Measurements from ENCODE around the gene TEDC1. TPM values are rescaled to one million over a fixed set of nuclear protein-coding genes. Genes with fewer than 3 reads are reported as not detected.

TEDC1 gene
- total RNA-seq, 1 experiment from 2014 or later, result 30.3 TPM

DNA sequence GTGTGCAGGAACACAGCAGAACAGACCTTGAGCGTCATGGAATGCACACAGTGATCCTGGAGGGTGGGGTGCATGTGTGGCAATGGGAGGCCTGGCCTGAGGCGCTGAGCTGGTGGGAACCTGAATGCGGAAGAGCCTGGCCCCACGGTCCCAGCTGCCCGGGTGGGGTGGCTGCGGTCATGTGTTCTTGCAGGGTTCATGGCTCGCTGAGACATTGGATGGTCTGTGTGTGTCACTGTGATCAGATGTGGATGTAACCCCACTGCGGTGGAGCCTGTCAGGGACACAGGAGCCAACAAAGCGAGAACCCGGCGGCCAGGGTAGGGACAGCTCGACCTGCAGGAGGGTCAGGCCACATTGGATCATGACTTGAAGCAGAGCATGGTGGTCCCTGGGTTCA lies 48.2 kb upstream of the TEDC1 start:
- Mint-ChIP-seq H3K9me3 (ENCODE audit: unreplicated experiment) (no peaks in the 10 kb centered on the region), H3K27ac (ENCODE audit: unreplicated experiment) (no peak overlapping the region), H3K36me3 (ENCODE audit: insufficient read depth, unreplicated experiment) (peaks cover 23% of the 10 kb centered on the region), H3K27me3 (ENCODE audit: insufficient read depth, unreplicated experiment) (no peaks in the 10 kb centered on the region), H3K4me3 (ENCODE audit: unreplicated experiment) (no peak overlapping the region), H3K4me1 (ENCODE audit: low read depth, unreplicated experiment) (no peaks in the 10 kb centered on the region)
- DNase-seq, result no peak
- no TSS peak for BruUV-seq (replicated peaks)
- intact Hi-C loops (cut with micrococcal nuclease; ENCODE audit: unreplicated experiment), result no loop called here
- ChIA-PET POLR2A (interaction anchor here (0.5 kb wide), 1 partner anchor 29 kb away, joined by 5 read pairs; no protein-coding TSS in a partner anchor), CTCF (no interaction called here)
- H3K9me3 ChIP-seq, result no peaks in the 10 kb centered on the region
- TF ChIP-seq, protein P1, sequence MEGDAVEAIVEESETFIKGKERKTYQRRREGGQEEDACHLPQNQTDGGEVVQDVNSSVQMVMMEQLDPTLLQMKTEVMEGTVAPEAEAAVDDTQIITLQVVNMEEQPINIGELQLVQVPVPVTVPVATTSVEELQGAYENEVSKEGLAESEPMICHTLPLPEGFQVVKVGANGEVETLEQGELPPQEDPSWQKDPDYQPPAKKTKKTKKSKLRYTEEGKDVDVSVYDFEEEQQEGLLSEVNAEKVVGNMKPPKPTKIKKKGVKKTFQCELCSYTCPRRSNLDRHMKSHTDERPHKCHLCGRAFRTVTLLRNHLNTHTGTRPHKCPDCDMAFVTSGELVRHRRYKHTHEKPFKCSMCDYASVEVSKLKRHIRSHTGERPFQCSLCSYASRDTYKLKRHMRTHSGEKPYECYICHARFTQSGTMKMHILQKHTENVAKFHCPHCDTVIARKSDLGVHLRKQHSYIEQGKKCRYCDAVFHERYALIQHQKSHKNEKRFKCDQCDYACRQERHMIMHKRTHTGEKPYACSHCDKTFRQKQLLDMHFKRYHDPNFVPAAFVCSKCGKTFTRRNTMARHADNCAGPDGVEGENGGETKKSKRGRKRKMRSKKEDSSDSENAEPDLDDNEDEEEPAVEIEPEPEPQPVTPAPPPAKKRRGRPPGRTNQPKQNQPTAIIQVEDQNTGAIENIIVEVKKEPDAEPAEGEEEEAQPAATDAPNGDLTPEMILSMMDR (IDR thresholded peaks at IDR 0.05; ENCODE audit: insufficient read depth in 1 of 2, low read depth in 1 of 2, low read length in 1 of 2, severe bottlenecking in 1 of 2, unreplicated experiment in 1 of 2), result no peak
- H3K4me3 ChIP-seq (ENCODE audit: low read depth, low read length), result no peak overlapping the region
- no peaks in the 10 kb centered on the region for H3K27me3 ChIP-seq (replicated peaks; ENCODE audit: control insufficient read depth, insufficient read depth, low read length)
- H3K4me1 ChIP-seq, result no peaks in the 10 kb centered on the region
- no peaks in the 10 kb centered on the region for H3K36me3 ChIP-seq (ENCODE audit: control insufficient read depth, insufficient read depth, low read length)

DNA sequence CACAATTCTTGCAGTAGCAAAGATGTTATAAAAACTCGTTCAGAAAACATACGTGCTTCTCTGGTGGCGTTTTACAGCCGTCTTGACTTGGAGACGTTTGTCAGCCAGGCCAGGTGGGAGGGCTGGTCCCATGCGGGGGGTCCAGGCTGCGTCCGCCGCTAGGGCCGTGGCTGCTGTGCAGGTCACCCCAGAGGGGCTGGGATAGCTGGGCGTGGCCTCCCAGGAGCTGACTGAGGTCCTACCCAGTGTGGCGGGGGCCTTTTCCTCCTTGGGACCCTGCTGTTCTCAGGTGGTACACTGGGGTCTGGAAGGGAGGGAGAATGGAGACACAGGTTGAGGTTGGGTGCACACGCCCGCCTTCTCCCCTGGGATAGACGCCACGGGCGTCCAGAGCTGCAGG lies 46.2 kb upstream of the TEDC1 start:
- ChIA-PET CTCF (no interaction called here), POLR2A (no interaction called here)
- H3K4me1 ChIP-seq, result no peaks in the 10 kb centered on the region
- DNase-seq, result no peak
- H3K4me3 ChIP-seq (ENCODE audit: low read depth, low read length), result no peak overlapping the region
- TF ChIP-seq, protein P1 (IDR thresholded peaks at IDR 0.05; ENCODE audit: insufficient read depth in 1 of 2, low read depth in 1 of 2, low read length in 1 of 2, severe bottlenecking in 1 of 2, unreplicated experiment in 1 of 2), result no peak
- intact Hi-C loops (cut with micrococcal nuclease; ENCODE audit: unreplicated experiment), result no loop called here
- H3K9me3 ChIP-seq, result no peaks in the 10 kb centered on the region
- no TSS peak for BruUV-seq (replicated peaks)
- H3K4me1 Mint-ChIP-seq (ENCODE audit: low read depth, unreplicated experiment), result no peaks in the 10 kb centered on the region
- H3K27ac Mint-ChIP-seq (ENCODE audit: unreplicated experiment), result no peak overlapping the region
- no peaks in the 10 kb centered on the region for H3K27me3 ChIP-seq (replicated peaks; ENCODE audit: control insufficient read depth, insufficient read depth, low read length)
- peaks cover 28% of the 10 kb centered on the region for H3K36me3 Mint-ChIP-seq (ENCODE audit: insufficient read depth, unreplicated experiment)
- no peak overlapping the region for H3K4me3 Mint-ChIP-seq (ENCODE audit: unreplicated experiment)
- no peaks in the 10 kb centered on the region; the same call in 1 of the 2 replicates for H3K36me3 ChIP-seq (ENCODE audit: control insufficient read depth, insufficient read depth, low read length)
- no peaks in the 10 kb centered on the region for H3K9me3 Mint-ChIP-seq (ENCODE audit: unreplicated experiment)
- no peaks in the 10 kb centered on the region for H3K27me3 Mint-ChIP-seq (ENCODE audit: insufficient read depth, unreplicated experiment)

DNA sequence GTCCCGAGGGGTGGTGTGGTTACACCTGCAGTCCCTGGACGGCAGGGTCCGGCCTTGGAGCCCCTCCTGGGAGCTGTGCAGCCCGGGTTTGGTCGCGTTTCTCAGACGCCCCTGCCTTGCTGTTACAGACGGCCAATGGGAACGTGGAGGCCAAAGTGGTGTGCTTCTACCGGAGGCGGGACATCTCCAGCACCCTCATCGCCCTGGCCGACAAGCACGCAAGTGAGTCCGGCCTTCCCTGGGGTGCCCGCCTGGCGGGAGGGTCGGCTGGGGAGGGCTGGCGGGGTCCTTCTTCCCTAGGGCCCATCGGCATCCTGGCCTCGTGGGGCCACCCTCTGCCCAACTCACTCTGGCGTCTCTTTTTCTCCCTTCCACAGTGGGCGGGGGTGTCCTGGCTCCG lies 45.8 kb upstream of the TEDC1 start:
- intact Hi-C loops (cut with micrococcal nuclease; ENCODE audit: unreplicated experiment), result no loop called here
- H3K36me3 Mint-ChIP-seq (ENCODE audit: insufficient read depth, unreplicated experiment), result peaks cover 26% of the 10 kb centered on the region
- Histone ChIP-seq H3K36me3 (ENCODE audit: control insufficient read depth, insufficient read depth, low read length) (no peaks in the 10 kb centered on the region; the same call in none of the 2 replicates), H3K27me3 (replicated peaks; ENCODE audit: control insufficient read depth, insufficient read depth, low read length) (no peaks in the 10 kb centered on the region), H3K4me1 (no peaks in the 10 kb centered on the region), H3K4me3 (ENCODE audit: low read depth, low read length) (no peak overlapping the region), H3K9me3 (no peaks in the 10 kb centered on the region)
- no TSS peak for BruUV-seq (replicated peaks)
- H3K27ac Mint-ChIP-seq (ENCODE audit: unreplicated experiment), result no peak overlapping the region
- no peaks in the 10 kb centered on the region for H3K27me3 Mint-ChIP-seq (ENCODE audit: insufficient read depth, unreplicated experiment)
- H3K9me3 Mint-ChIP-seq (ENCODE audit: unreplicated experiment), result no peaks in the 10 kb centered on the region
- H3K4me1 Mint-ChIP-seq (ENCODE audit: low read depth, unreplicated experiment), result no peaks in the 10 kb centered on the region
- ChIA-PET CTCF (no interaction called here), POLR2A (no interaction called here)
- no peak overlapping the region for H3K4me3 Mint-ChIP-seq (ENCODE audit: unreplicated experiment)
- no peak for DNase-seq
- TF ChIP-seq, protein P1 (IDR thresholded peaks at IDR 0.05; ENCODE audit: insufficient read depth in 1 of 2, low read depth in 1 of 2, low read length in 1 of 2, severe bottlenecking in 1 of 2, unreplicated experiment in 1 of 2), result no peak

Data from Caco-2 (cell line).